AG20443 (cell line): ENCODE results near the gene TXNL4A.
"Not testable (repeated sequence)": the region's sequence is repeated elsewhere in the genome, so short reads cannot be mapped to it uniquely, and the experiment has no call there.

Experiments
- DNase-seq: peaks from one replicate; pipeline ENCODE4 v3.0.0; 2012; ENCODE audit warnings: low spot score, mixed read lengths

The TXNL4A gene, protein sequence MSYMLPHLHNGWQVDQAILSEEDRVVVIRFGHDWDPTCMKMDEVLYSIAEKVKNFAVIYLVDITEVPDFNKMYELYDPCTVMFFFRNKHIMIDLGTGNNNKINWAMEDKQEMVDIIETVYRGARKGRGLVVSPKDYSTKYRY

DNA sequence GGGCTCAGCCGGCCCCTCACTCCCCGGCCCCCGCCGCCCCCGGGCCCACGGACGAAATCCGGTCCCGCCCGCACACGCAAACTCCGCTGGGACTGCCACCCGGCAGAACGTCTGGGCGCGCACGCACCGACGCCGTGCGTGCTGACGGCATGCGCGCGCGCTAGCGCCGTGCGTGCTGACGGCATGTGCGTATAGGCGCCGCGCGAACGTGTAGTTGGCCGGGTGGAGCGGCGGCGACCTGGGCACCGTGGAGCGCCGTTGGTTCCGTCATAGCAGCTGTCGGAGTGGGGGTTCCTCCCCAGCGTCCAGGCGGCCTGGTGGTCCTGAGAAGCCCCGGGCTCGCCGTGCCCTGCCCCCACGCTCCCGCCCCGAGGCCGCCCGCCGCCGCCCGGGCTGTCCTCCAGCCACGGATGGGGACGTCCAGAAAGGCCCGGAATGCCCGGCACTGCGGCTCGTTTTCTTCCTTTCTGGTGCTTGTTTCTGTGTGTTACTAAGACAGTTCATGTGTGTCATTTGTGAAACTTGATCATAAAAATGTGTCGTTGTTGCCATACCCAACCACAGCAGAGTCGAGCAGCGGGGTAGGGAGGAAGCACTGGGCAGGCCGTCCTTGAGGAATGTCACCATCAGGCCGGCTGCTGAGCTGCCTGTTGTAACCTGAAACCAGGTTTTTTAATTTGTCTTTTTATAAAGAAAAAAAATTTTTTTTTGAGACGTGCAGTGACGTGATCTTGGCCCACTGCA lies at the start of gene TXNL4A:
Gene TXNL4A (minus strand): TSS at position 113 of the 744 bp plus-strand sequence. CDS start 171 bp downstream, outside the sequence.
- peak; percentile 95 for DNase-seq

DNA sequence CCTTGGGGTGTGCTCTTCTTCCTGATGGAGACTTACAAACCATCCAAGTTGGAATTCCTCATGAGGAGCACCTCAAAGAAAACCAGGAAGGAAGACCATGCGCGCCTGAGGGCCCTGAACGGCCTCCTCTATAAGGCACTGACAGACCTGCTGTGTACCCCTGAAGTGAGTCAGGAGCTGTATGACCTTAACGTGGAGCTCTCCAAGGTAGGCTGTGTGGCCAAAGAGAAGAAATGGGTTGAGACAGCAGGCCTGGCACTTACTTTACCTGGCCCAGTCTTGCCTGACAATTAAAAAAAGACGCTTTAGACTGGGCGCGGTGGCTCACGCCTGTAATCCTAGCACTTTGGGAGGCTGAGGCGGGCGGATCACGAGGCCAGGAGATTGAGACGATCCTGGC lies 48.9 kb upstream of the TXNL4A start:
- no peak for DNase-seq

DNA sequence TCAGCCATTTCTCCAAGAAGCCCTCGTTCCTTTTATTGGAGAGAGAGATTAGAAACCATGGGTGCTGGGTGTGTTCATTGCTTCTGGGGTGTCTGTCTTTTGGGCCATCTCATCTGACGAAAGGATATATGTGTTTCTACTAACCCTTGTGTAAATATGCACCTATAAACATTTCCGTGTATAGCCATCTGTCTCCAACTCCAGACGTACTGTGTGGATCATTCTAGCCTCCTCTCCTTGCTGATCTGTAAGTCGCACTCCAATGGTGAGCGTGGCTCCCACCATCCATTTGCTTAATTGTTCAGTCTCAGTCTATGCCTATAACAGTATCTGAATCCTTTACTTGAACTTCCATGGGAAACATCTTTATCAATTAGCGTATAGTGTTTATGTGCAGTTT lies 47.6 kb upstream of the TXNL4A start:
- DNase-seq: no peak

DNA sequence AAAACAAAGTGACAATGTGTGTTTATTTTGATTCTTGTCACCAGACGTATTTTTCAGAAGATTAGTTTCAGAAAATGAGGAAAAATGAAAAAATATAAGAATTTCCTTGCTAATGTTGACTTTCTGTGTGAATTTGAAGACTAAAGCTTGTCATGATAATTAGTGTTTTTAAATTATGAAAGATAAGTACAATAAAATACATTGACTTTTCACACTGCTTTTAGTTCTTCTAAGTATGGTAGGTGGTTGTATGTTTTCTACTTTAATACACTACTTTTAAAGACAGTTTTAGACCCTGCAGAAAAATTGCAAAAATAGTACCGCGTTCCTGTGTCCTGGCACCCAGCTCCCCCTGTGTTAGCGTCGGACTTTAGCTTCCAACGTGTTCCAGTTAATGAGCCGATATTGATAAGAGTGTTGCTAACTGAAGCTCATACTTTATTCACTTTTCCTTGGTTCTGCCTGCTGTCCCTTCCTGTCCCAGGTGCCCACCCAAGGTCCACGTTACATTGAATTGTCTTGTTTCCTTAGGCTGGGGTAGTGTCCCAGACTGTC lies 46.6 kb upstream of the TXNL4A start:
- DNase-seq: no peak

DNA sequence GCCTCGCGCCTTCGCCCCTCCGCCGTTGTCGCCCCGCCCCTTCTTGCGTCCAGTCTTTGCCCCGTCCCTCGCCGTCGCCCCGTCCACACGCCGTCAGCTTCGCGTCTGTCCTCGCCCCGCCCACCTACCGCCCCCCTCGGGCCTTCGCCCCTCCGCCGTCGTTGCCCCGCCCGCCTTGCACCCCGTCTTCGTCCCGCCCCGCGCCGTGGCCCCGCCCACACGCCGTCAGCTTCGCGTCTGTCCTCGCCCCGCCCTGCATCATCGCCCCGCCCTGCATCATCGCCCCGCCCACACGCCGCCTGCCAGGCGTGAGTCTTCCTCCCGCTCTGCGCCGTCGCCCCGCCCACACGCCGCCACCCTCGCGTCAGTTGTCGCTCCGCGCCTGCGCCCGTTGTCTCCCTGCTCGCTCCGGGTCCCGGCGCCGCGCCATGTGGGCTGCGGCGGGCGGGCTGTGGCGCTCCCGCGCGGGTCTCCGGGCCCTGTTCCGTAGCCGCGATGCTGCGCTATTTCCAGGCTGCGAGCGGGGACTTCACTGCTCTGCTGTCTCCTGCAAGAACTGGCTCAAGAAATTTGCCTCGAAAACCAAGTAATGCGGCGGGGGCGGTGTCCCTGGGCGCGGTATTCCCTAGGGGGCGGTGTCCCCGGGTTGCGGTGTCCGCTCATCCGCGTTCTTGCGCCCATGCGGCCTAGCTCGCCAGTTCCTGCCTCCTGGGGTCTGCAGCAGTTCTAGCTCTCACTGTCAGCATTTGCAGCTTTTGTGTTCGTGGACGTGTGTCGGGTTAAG lies 45.9 kb upstream of the TXNL4A start, which contains the start of gene RBFA:
Gene RBFA (plus strand): TSS at position 367 of the 784 bp plus-strand sequence. CDS start 62 bp downstream, at position 429.
- DNase-seq: peak; percentile 99

DNA sequence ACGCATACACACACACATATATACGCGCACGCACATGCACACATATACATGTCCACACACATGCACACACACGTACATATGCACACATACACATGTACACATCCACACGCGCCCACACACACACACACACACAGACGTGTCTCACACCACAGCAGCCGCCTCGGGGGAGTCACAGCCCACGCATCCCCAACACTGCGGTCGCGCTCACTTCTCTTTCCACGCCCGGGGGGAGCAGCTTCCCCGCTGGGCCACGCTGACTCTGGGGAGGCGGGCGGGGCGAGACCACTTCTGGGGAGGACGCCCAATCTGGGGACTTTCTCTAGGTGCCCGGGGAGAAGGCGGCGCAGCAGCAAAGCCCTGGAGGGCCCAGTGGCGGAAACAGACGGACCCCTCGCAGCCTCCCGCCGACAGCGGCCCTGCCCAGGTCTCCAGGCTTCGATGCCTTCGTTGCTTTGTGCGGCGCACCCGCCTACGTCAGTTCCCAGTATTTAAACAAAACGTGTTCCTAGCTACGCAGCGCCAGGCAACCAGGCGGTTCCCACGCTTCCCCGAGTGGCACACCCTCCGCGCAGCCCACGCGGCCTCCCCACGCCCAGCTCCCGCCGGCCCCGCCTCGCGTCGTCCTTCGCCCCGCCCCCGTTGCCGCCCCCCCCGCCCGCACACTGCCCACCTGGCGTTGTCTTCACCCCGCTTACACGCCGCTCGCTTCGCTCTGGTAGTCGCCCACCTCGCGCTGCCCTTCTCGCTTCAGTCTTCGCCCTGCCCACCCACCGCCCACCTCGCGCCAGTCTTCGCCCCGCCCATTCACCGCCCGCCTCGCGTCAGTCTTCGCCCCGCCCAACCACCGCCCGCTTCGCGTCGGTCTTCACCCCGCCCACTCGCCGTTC lies 45.1 kb upstream of the TXNL4A start:
- DNase-seq: no peak

DNA sequence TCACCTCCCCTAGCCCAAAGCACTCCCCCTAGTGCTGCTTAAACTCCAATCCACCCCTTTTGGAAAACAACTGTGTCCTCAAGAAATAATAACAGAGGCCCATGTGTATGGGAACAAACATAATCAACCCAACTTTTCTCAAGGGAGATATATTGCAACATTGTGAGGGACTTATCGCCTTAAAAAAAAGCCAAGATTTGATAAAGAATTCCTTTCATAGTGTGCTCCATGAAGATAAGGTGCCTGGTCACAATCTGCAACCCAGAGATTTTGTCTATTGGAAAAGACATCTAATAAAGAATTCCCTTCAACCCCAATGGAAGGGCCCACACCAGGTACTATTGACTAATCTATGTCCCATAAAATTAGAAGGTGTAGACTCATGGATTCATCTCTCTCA lies 41.3 kb upstream of the TXNL4A start:
- DNase-seq: no peak

DNA sequence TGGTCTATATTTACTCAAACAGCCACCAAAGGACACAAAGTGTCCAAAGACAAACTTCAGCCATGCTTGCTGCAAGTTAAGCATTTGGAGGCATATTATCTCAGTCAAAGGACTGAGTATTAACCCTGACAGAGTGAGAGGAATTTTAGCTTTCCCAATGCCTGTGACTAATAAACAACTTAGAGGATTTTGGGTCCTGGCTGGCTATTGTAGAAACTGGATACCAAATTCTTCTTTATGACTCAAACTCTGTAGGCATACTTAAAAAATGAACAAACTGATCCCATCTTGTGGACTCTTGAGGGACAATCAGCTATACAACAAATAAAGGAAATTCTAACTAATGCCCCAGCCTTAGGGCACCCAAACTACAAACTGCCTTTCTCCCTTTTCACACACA lies 39.4 kb upstream of the TXNL4A start:
- peak; percentile 55 for DNase-seq

DNA sequence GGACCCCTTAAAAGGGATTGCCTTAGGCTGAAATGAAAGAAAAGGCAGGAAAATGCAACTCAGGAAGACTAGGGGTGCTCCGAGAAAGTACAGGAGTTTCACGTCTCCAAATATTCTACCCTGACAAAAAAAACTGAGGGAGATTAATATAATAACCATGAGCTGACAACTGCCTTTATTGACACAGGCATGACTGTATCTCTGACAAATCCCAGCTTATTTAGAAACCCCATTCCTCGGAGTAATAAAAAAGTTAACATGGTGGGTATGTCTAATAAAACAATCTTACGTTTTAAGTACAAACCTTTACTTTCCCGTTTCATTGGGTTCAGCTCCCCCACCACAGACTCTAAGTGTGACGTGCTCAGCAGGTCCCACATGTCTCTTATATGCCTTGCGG lies 38.0 kb upstream of the TXNL4A start:
- DNase-seq: no peak

DNA sequence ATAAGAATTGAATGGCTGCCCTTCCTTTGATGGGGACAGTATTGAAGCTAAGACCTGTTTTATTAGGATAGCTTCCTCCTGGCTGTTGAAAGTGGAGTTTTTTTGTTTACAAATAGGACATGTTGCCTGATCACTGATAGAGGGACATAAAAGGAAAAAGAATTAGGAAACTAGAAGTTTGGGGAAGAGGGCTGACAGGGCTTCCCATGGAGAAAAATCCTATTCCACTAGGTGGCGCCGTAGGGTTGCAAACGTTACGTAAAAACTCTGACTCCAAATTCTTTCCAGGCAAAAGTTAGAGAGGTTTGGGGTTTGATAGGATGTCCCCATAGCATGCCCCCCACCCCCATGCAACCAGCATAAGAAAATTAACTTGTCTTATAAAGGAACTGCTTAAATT lies 34.8 kb upstream of the TXNL4A start:
- DNase-seq: no peak

DNA sequence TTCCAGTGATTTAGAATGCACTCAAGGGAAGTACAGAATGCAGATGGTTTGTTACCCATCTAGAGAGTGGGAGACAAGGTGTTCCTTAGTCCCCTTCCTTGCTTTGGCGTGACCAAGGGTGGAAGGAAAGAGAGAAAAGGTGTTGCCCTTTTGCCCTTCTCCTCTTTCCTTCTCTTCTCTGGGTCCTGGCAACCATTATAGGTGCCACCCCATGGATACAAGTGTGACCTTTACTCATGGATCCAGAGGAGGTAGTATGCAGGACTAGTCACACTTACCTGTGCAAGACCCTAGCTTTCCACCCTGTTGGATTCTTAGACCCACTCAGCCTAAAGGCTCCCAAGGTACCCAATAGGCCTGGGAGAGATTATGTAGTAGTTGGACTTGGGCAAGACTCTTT lies 34.2 kb upstream of the TXNL4A start:
- DNase-seq: no peak

DNA sequence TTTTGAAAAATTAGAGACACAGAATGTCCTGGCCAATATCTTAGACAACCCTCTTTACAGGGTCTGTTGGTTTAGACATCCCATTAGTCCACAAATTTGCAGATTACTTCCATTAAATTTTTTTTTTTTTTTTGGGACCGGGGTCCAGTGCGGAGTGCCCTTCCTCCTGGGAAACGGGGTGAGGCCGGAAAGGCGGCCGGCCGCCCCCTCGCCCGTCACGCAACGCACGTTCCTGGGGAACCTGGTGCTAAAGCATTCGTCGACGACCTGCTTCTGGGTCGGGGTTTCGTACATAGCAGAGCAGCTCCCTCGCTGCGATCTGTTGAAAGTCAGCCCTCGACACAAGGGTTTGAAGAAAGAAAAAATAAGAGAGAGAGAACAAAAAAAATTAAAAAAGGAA lies 24.4 kb upstream of the TXNL4A start:
- no peak for DNase-seq

DNA sequence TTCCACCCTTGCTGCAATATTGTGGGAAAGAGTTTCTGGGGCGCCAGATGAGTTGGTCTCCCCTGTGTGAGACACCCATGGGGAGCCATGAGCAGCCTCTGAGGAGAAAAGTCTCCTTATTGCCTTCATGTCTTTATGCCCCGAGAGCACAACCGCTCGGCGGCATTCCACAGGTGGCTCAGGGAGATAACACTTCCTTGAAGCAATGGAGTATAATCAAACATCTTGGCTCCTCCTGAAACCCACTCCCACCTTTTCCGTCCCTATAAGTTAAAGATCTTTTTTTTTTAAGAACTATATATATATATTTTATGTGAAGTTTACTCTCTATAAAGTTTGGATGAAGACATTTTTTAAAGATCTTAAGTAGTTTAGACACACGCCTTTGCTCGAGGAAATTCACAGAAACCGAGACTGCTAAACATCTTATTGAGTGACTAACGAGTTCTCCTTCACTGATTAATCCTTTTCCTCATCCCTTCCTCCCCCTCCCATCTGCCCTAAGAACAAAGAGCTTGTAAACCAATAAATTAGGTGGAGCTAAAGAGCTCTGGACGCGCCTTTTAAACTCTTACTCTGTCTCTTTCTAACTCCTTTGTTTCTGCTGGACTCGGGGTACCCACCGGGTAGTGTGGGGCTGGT lies 23.3 kb upstream of the TXNL4A start:
- not testable (repeated sequence) for DNase-seq

DNA sequence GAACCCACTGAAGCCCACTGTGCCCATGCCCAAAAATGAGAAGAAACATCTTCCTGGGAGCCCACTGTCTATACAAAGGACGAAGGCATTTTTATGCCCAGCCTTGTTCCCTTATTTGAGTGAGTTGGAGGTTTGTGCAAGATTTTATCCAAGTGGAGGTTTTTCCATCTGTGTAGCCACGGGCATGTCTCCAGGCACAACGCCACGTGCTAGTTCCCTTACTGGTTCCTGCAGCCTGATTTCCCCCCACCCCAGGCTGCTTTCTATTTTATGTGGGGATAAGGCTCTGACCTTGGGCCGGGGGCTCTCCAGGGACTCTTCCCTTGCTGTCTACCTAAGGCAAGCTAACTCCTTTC lies 22.2 kb upstream of the TXNL4A start:
- DNase-seq: peak; percentile 61

DNA sequence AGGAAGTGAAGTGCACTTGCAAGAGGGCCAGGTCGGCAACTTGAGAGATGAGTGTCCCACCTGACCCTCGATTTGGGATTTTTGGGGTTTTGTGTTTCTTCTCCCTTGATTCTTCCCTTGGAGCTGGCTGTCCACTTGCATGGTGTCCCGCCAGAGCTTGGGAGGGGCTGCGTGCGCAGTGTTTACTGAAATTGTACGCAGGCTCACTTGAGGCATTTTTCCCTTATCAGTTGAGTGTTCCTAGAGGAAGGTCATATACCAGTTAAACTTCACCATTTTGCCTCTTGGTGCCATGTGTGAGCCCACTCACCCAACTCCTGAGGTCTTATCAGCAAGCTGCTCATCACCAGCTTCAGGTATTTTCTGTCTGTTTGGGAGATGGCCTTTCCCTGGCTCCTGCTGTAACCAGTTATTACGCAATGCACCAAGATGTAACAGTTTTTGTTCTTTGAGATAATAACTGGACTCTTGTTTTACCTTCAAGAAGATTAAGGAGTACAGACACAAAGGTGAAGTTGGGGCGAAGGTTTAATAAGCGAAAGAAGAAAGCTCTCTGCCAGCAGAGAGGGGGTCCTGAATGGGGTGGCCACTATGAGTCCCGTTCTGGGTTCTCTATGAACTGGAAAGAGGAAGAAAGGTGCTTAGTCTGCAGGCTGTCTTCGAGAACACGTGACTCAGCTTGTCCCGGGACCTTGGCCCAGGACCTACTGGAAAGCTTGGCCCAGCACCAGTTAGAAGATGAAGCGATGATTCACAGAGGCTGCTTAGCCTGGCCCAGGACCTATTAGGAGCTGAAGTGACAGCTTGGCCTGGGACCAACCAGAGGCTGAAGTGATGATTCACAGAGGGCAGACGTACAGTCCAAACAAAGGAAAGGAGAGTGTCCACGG lies 21.5 kb upstream of the TXNL4A start:
- DNase-seq: peak; percentile 96

DNA sequence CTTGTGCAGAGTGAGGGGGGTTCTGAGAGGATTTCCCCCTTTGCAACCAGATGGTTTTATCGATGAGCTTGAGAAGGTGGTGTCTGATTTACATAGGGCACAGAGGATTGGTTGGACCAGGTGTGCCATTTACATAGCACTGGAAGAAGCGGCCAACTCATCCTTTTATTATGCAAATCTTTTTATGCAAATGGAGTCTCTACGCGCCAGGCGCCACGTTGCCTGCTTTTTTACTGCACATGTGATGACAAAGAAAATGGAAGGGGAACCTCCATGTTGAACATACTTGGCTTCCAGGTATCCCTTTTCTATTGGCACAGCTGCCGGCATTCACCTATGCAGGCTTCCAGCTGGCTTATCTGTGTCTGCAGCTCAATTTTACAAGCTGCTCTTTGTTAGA lies 18.4 kb upstream of the TXNL4A start:
- no peak for DNase-seq

DNA sequence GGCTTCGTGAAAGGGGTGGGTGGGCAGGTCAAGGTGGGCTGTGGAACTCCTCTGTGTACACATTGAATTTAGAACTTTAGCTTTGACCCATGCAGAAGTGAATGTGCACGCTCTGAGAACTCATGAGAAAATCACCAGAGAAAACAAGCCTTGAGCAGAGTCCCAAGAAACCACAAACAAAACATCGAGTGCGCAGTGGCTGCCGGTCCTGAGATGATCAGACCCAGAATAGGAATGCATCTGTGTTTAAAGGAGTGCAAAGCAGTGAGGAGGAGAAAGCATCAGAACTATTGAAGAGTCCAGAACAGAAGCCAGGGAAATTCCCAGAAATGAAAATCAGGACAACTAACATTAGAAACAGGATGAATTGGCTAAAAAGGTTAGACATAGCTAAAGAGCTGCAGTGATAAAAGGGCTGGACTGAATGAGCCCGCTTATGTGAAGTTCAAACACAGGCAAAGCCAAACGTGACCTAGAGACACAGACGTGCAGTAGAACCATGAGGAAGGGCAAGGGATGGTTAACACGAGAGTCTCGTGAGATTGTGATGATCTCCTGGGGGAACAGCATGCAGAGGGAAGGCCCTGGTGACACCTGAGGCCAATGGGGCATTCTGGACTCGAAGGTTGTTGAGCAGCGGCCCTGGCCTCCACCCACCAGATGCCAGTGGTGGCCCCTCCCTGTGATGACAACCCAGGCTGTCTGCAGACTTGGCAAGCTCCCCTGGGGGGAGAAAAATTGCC lies 16.4 kb upstream of the TXNL4A start:
- no peak for DNase-seq

DNA sequence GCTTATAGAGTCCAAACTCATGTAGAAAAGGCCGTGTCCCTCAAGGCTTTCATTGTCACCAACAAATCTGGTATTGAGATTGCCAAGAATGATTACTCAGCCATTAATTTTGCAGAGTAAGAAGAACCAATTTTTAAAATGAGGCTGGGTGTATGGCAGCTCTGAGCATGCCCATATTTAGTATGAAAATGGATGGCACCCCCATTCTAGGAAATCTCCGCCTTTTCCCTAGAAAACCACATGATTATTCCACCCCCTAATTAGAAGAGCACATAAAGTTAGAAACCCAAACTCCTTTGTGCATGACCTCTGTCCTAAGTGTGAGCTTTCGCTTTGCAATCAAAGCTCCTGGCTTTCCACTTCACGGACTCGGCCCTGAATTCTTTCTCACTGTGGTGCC lies 14.1 kb upstream of the TXNL4A start:
- DNase-seq: no peak

DNA sequence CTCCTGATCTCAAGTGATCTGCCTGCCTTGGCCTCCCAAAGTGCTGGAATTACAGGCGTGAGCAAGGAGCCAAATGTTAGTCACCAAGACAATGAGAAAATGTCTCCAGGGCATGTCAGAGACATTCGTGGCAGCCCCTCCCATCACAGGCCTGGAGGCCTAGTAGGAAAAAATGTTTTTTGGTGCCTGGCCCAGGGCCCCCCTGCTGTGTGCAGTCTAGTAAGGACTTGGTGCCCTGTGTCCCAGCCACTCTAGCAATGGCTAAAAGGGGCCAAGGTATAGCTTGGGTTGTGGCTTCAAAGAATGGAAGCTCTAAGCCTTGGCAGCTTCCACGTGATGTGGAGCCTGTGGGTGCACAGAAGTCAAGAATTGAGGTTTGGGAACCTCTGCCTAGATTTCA lies 12.5 kb upstream of the TXNL4A start:
- DNase-seq: no peak

DNA sequence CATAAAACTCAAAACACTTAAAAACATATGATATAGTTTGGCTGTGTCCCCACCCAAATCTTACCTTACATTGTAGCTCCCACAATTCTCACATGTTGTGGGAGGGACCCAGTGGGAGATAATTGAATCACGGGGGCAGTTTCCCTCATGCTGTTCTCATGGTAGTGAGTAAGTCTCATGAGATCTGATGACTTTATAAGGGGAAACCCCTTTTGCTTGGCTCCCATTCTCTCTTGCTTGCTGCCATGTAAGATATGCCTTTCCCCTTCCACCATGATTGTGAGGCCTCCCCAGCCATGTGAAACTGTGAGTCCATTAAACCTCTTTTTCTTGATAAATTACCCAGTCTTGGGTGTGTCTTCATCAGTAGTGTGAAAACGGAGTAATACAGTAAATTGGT lies 11.3 kb upstream of the TXNL4A start:
- not testable (repeated sequence) for DNase-seq
